Aorta (tissue), 5 donors: ENCODE measurements around the gene KANTR. TPM values are rescaled to one million over a fixed set of nuclear protein-coding genes. Genes with fewer than 3 reads are reported as not detected.

Experiments used
- ATAC-seq: fragments of 200-7000 bp; cut with Tn5 transposase; one replicate; pipeline ENCODE4 v1.9.1; 2022; ENCODE audit warnings: moderate library complexity; ENCODE audit not compliant: low FRiP score
- DNase-seq, 2 donors: peaks; one replicate each; pipeline ENCODE4 v3.0.0-alpha.2; 2020
- H3K27ac ChIP-seq, 2 donors: one replicate each; pipeline ENCODE4 v1.5.1; 2013; ENCODE audit warnings: low read length in 2 of 2, mild to moderate bottlenecking in 2 of 2, moderate library complexity in 2 of 2, control low read depth in 1 of 2, inconsistent platforms in 1 of 2, low read depth in 1 of 2
- H3K27me3 ChIP-seq, 2 donors: one replicate each; pipeline ENCODE4 v1.6.1; 2013; ENCODE audit warnings: control low read depth in 1 of 2, low read length in 1 of 2, mild to moderate bottlenecking in 1 of 2, moderate library complexity in 1 of 2; ENCODE audit not compliant: insufficient read depth in 2 of 2, control insufficient read depth in 1 of 2
- H3K36me3 ChIP-seq, 2 donors: one replicate each; pipeline ENCODE4 v1.6.1; 2013; ENCODE audit warnings: control low read depth in 1 of 2, low read length in 1 of 2, mild to moderate bottlenecking in 1 of 2; ENCODE audit not compliant: insufficient read depth in 2 of 2, control insufficient read depth in 1 of 2
- H3K4me1 ChIP-seq, 2 donors: one replicate each; pipeline ENCODE4 v1.6.1; 2013; ENCODE audit warnings: low read length in 2 of 2, control low read depth in 1 of 2, mild to moderate bottlenecking in 1 of 2, moderate library complexity in 1 of 2; ENCODE audit not compliant: insufficient read depth in 2 of 2, control insufficient read depth in 1 of 2
- H3K4me3 ChIP-seq, 2 donors: one replicate each; pipeline ENCODE4 v1.5.1; 2013; ENCODE audit warnings: low read length in 2 of 2, control low read depth in 1 of 2, mild to moderate bottlenecking in 1 of 2
- H3K9me3 ChIP-seq: one replicate; pipeline ENCODE4 v1.6.1; 2013; ENCODE audit warnings: mild to moderate bottlenecking, low read length; ENCODE audit not compliant: control insufficient read depth
- WGBS, 2 donors: extraction: QIAGEN DNeasy Blood & Tissue Kit; methylation state at CpG; one replicate each; pipeline ENCODE4 v1.1.7; 2013; 5-methylcytosine and 5-hydroxymethylcytosine counted together
- intact Hi-C, 2 donors: fragments of 100-400 bp; cut with DNase I; formaldehyde crosslinking; loops; one replicate each; pipeline versions ENCODE4 v1.14.2 to v1.15.0; 2022
- polyA plus RNA-seq, 2 donors: library from polyadenylated mRNA; stranded (reverse); fragments of 200-250 nt; gene quantifications; one replicate each; pipeline ENCODE4 v1.2.3, GENCODE V29; 2013
- total RNA-seq, 2 donors: library from RNA; stranded (reverse); fragmentation: NEBNext Ultra II Directional; extraction: Animal tissue kit (Norgen Biotek cat#: 25700); gene quantifications; one replicate each; pipeline ENCODE4 v1.2.1, GENCODE V29; 2021
- donor health status: healthy with polysubstance abuse.
- donor health status: Bipolar disorder and iron deficiency.
- donor health status: DM: no; HTN: no; CAD: no.
- donor health status: DM: no; HTN: no; CAD: no.
- donor health status: DM: yes; HTN: yes; CAD: no.

The KANTR gene
- total and polyA plus RNA-seq, 4 donors: 1.6 to 27.7 (median 13.0) TPM

GRCh38 chrX:53086464-53086863, 7.5 kb upstream of the KANTR start:
- H3K27me3 ChIP-seq: no peaks in the 10 kb centered on the region
- WGBS, 2 donors: 19 to 27% methylated on average over 6 of the region's 6 CpGs
- H3K9me3 ChIP-seq: no peaks in the 10 kb centered on the region
- no peaks in the 10 kb centered on the region for H3K36me3 ChIP-seq
- intact Hi-C loops: no loop called here
- peaks cover 0 to 2% of the 10 kb centered on the region in 2 donors for H3K4me1 ChIP-seq
- no peak for DNase-seq
- no peak for ATAC-seq
- peak overlapping the region in 1 of 2 donors; percentile 26 for H3K27ac ChIP-seq
- no peak overlapping the region for H3K4me3 ChIP-seq

GRCh38 chrX:53087388-53087831, 6.5 kb upstream of the KANTR start:
- Histone ChIP-seq H3K4me1 (peaks cover 0 to 2% of the 10 kb centered on the region in 2 donors), H3K27ac (peak overlapping the region in 1 of 2 donors; percentile 37), H3K36me3 (no peaks in the 10 kb centered on the region), H3K9me3 (no peaks in the 10 kb centered on the region), H3K27me3 (no peaks in the 10 kb centered on the region), H3K4me3 (no peak overlapping the region)
- intact Hi-C loops: no loop called here
- no peak for DNase-seq
- 43 to 65% methylated on average over 3 of the region's 3 CpGs for WGBS, 2 donors
- no peak for ATAC-seq

- Histone ChIP-seq H3K27me3 (no peaks in the 10 kb centered on the region), H3K36me3 (no peaks in the 10 kb centered on the region), H3K4me3 (peak overlapping the region in 1 of 2 donors; percentile 65), H3K4me1 (peaks cover 0 to 2% of the 10 kb centered on the region in 2 donors), H3K27ac (peak overlapping the region; percentile 31 to 64), H3K9me3 (no peaks in the 10 kb centered on the region)
- ATAC-seq (peak; percentile 86), DNase-seq (peak; percentile 87 to 93)
- 15 to 38% methylated on average over 45 to 51 of the region's 51 CpGs for WGBS, 2 donors
- intact Hi-C loops: no loop called here
Observed at GRCh38 chrX:53088136-53088974, 5.6 kb upstream of the KANTR start.

GRCh38 chrX:53089224-53089842, 4.6 kb upstream of the KANTR start:
- DNase-seq (no peak), ATAC-seq (no peak)

GRCh38 chrX:53089925-53090324, 4.0 kb upstream of the KANTR start:
- H3K9me3 ChIP-seq: no peaks in the 10 kb centered on the region
- H3K36me3 ChIP-seq: no peaks in the 10 kb centered on the region
- H3K4me1 ChIP-seq: peaks cover 0 to 2% of the 10 kb centered on the region in 2 donors
- H3K27ac ChIP-seq: no peak overlapping the region
- H3K27me3 ChIP-seq: no peaks in the 10 kb centered on the region
- 34 to 38% methylated on average over 2 of the region's 2 CpGs for WGBS, 2 donors
- ATAC-seq (no peak), DNase-seq (no peak)
- no peak overlapping the region for H3K4me3 ChIP-seq
- intact Hi-C loops: loop anchor here in 1 of 2 donors (1.0 kb wide), 1 partner anchor 19 kb away; no protein-coding TSS in a partner anchor

More at GRCh38 chrX:53089224-53089842, 4.6 kb upstream of the KANTR start:
- Histone ChIP-seq H3K27me3 (no peaks in the 10 kb centered on the region), H3K9me3 (no peaks in the 10 kb centered on the region), H3K4me3 (peak overlapping the region in 1 of 2 donors; percentile 65), H3K4me1 (peaks cover 0 to 2% of the 10 kb centered on the region in 2 donors), H3K36me3 (no peaks in the 10 kb centered on the region), H3K27ac (peak overlapping the region in 1 of 2 donors; percentile 31)
- intact Hi-C loops: loop anchor here in 1 of 2 donors (1.0 kb wide), 1 partner anchor 18 kb away; no protein-coding TSS in a partner anchor
- WGBS, 2 donors: 8 to 19% methylated on average over 11 of the region's 11 CpGs

- DNase-seq (no peak), ATAC-seq (no peak)
- WGBS, 2 donors: 64 to 90% methylated on average over 2 of the region's 2 CpGs
- Histone ChIP-seq H3K27me3 (no peaks in the 10 kb centered on the region), H3K36me3 (no peaks in the 10 kb centered on the region), H3K27ac (no peak overlapping the region), H3K4me1 (peaks cover 0 to 2% of the 10 kb centered on the region in 2 donors), H3K4me3 (no peak overlapping the region), H3K9me3 (no peaks in the 10 kb centered on the region)
- intact Hi-C loops: no loop called here
Observed at GRCh38 chrX:53091354-53091753, 2.6 kb upstream of the KANTR start.

GRCh38 chrX:53093177-53093655, 726 bp upstream of the KANTR start:
- intact Hi-C loops: no loop called here
- peak; percentile 88 for ATAC-seq
- 1 to 24% methylated on average over 16 of the region's 16 CpGs for WGBS, 2 donors

GRCh38 chrX:53094582-53094905, 602 bp downstream of the KANTR start:
- no peaks in the 10 kb centered on the region for H3K27me3 ChIP-seq
- H3K36me3 ChIP-seq: no peaks in the 10 kb centered on the region
- H3K27ac ChIP-seq: peak overlapping the region in 1 of 2 donors; percentile 15
- H3K4me3 ChIP-seq: peak overlapping the region; percentile 19 to 62
- no peaks in the 10 kb centered on the region for H3K4me1 ChIP-seq
- WGBS, 2 donors: 0 to 38% methylated on average over 5 of the region's 5 CpGs
- no peak for DNase-seq
- ATAC-seq: no peak
- no peaks in the 10 kb centered on the region for H3K9me3 ChIP-seq
- intact Hi-C loops: no loop called here

More at GRCh38 chrX:53093177-53093655, 726 bp upstream of the KANTR start:
- no peaks in the 10 kb centered on the region for H3K27me3 ChIP-seq
- H3K36me3 ChIP-seq: no peaks in the 10 kb centered on the region
- peak overlapping the region in 1 of 2 donors; percentile 97 for H3K27ac ChIP-seq
- no peaks in the 10 kb centered on the region for H3K9me3 ChIP-seq
- H3K4me1 ChIP-seq: no peaks in the 10 kb centered on the region
- DNase-seq: peak; percentile 91 to 93
- H3K4me3 ChIP-seq: peak overlapping the region in 1 of 2 donors; percentile 43
